ENCODE data around the gene TNRC6A. TPM values are rescaled to one million over a fixed set of nuclear protein-coding genes. Genes with fewer than 3 reads are reported as not detected.

The TNRC6A gene
- total and polyA plus RNA-seq, 2 of the 13 experiments (the other 11 are each of a cell fraction or from before 2014, with no cell fraction given): 30.9 to 43.6 TPM

- TF ChIP-seq PATZ1 (CRISPR knock-in tag; IDR thresholded peaks at IDR 0.05) (peak; percentile 73), MIER3 (CRISPR knock-in tag; IDR thresholded peaks at IDR 0.05; ENCODE audit: borderline replicate concordance) (0 out of 2 replicates have a peak, but pooled peaks have one; percentile 27), ZNF83 (CRISPR knock-in tag; IDR thresholded peaks at IDR 0.05; ENCODE audit: borderline replicate concordance) (0 out of 2 replicates have a peak, but pooled peaks have one; percentile 76), STAT6 (CRISPR knock-in tag; IDR thresholded peaks at IDR 0.05; ENCODE audit: borderline replicate concordance) (peak; percentile 35; the same call in 1 of the 2 replicates), KMT2B (CRISPR knock-in tag; IDR thresholded peaks at IDR 0.05) (0 out of 2 replicates have a peak, but pooled peaks have one; percentile 22), ZNF263 (CRISPR knock-in tag; IDR thresholded peaks at IDR 0.05) (peak; percentile 94), ARNT2 (CRISPR knock-in tag; IDR thresholded peaks at IDR 0.05; ENCODE audit: low read depth) (peak; percentile 37; the same call in 1 of the 2 replicates), MAX (IDR thresholded peaks at IDR 0.05) (peak; percentile 53; the same call in 1 of the 2 replicates), ZNF800 (CRISPR knock-in tag; IDR thresholded peaks at IDR 0.05) (no peak), ZIK1 (CRISPR knock-in tag; IDR thresholded peaks at IDR 0.05; ENCODE audit: borderline replicate concordance, low read depth) (peak; percentile 47; the same call in 1 of the 2 replicates), ZNF644 (CRISPR knock-in tag; IDR thresholded peaks at IDR 0.05; ENCODE audit: low read depth) (0 out of 2 replicates have a peak, but pooled peaks have one; percentile 9), LCORL (IDR thresholded peaks at IDR 0.05) (no peak), LCORL (CRISPR knock-in tag; IDR thresholded peaks at IDR 0.05) (peak; percentile 90), ZBED4 (CRISPR knock-in tag; IDR thresholded peaks at IDR 0.05; ENCODE audit: borderline replicate concordance) (peak; percentile 53; the same call in 1 of the 2 replicates), ZNF20 (CRISPR knock-in tag; IDR thresholded peaks at IDR 0.05) (no peak), ZEB1 (IDR thresholded peaks at IDR 0.05; ENCODE audit: insufficient replicate concordance, low read depth) (peak; percentile 67), NFYB (CRISPR knock-in tag; IDR thresholded peaks at IDR 0.05) (no peak), KDM5A (IDR thresholded peaks at IDR 0.05; ENCODE audit: borderline replicate concordance, low read length) (no peak)
These were observed 116.5 kb downstream of the TNRC6A start, which contains the start of gene SLC5A11 (continued) for GRCh38 chr16:24845726-24846547.
